ENCODE measurements around the gene CBARP. TPM values are rescaled to one million over a fixed set of nuclear protein-coding genes. Genes with fewer than 3 reads are reported as not detected.

Gene CBARP
- total and polyA plus RNA-seq, 9 of the 15 experiments (the other 6 are each of a cell fraction or from before 2014, with no cell fraction given): 0.03 to 8.9 (median 1.2) TPM; not detected in 1

GRCh38 chr19:1253514-1254080, 15.8 kb upstream of the CBARP start (continued):
- no peak for TF ChIP-seq RERE (CRISPR knock-in tag; IDR thresholded peaks at IDR 0.05; ENCODE audit: borderline replicate concordance)
- TF ChIP-seq ZNF696 (CRISPR knock-in tag; conservative IDR thresholded peaks at IDR 0.05): no peak
- TF ChIP-seq, protein P1, sequence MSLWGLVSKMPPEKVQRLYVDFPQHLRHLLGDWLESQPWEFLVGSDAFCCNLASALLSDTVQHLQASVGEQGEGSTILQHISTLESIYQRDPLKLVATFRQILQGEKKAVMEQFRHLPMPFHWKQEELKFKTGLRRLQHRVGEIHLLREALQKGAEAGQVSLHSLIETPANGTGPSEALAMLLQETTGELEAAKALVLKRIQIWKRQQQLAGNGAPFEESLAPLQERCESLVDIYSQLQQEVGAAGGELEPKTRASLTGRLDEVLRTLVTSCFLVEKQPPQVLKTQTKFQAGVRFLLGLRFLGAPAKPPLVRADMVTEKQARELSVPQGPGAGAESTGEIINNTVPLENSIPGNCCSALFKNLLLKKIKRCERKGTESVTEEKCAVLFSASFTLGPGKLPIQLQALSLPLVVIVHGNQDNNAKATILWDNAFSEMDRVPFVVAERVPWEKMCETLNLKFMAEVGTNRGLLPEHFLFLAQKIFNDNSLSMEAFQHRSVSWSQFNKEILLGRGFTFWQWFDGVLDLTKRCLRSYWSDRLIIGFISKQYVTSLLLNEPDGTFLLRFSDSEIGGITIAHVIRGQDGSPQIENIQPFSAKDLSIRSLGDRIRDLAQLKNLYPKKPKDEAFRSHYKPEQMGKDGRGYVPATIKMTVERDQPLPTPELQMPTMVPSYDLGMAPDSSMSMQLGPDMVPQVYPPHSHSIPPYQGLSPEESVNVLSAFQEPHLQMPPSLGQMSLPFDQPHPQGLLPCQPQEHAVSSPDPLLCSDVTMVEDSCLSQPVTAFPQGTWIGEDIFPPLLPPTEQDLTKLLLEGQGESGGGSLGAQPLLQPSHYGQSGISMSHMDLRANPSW (CRISPR knock-in tag; IDR thresholded peaks at IDR 0.05): no peak
- TF ChIP-seq, protein P2, sequence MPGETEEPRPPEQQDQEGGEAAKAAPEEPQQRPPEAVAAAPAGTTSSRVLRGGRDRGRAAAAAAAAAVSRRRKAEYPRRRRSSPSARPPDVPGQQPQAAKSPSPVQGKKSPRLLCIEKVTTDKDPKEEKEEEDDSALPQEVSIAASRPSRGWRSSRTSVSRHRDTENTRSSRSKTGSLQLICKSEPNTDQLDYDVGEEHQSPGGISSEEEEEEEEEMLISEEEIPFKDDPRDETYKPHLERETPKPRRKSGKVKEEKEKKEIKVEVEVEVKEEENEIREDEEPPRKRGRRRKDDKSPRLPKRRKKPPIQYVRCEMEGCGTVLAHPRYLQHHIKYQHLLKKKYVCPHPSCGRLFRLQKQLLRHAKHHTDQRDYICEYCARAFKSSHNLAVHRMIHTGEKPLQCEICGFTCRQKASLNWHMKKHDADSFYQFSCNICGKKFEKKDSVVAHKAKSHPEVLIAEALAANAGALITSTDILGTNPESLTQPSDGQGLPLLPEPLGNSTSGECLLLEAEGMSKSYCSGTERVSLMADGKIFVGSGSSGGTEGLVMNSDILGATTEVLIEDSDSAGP (CRISPR knock-in tag; IDR thresholded peaks at IDR 0.05): no peak
- no peak for TF ChIP-seq DDX20 (tag; IDR thresholded peaks at IDR 0.05; ENCODE audit: low read depth)
- TF ChIP-seq, protein P3, sequence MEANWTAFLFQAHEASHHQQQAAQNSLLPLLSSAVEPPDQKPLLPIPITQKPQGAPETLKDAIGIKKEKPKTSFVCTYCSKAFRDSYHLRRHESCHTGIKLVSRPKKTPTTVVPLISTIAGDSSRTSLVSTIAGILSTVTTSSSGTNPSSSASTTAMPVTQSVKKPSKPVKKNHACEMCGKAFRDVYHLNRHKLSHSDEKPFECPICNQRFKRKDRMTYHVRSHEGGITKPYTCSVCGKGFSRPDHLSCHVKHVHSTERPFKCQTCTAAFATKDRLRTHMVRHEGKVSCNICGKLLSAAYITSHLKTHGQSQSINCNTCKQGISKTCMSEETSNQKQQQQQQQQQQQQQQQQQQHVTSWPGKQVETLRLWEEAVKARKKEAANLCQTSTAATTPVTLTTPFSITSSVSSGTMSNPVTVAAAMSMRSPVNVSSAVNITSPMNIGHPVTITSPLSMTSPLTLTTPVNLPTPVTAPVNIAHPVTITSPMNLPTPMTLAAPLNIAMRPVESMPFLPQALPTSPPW (CRISPR knock-in tag; IDR thresholded peaks at IDR 0.05): peak; percentile 76
- TF ChIP-seq CBX2 (IDR thresholded peaks at IDR 0.05; ENCODE audit: insufficient read depth, low read length, poor library complexity, severe bottlenecking): no peak
- no peak for TF ChIP-seq PPARD (CRISPR knock-in tag; IDR thresholded peaks at IDR 0.05)
- TF ChIP-seq, protein P4, sequence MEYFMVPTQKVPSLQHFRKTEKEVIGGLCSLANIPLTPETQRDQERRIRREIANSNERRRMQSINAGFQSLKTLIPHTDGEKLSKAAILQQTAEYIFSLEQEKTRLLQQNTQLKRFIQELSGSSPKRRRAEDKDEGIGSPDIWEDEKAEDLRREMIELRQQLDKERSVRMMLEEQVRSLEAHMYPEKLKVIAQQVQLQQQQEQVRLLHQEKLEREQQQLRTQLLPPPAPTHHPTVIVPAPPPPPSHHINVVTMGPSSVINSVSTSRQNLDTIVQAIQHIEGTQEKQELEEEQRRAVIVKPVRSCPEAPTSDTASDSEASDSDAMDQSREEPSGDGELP (CRISPR knock-in tag; IDR thresholded peaks at IDR 0.05; ENCODE audit: borderline replicate concordance): no peak
- peak; percentile 40 for TF ChIP-seq POLR2A (conservative IDR thresholded peaks at IDR 0.05)
- no peak for TF ChIP-seq ZBTB12 (CRISPR knock-in tag; IDR thresholded peaks at IDR 0.05)
- peak; percentile 68 for TF ChIP-seq RBFOX2 (IDR thresholded peaks at IDR 0.05; ENCODE audit: low read depth, low read length)
- peak; percentile 43; the same call in 1 of the 2 replicates for TF ChIP-seq GABPB1 (CRISPR knock-in tag; IDR thresholded peaks at IDR 0.05)

All from K562 (cell line).